Measurements from ENCODE around the gene ZBTB17. TPM values are rescaled to one million over a fixed set of nuclear protein-coding genes. Genes with fewer than 3 reads are reported as not detected.

The ZBTB17 gene
- total RNA-seq, 1 donor from 2014 or later: 48.6 TPM

- Mint-ChIP-seq H3K36me3 (peaks cover 66% of the 10 kb centered on the region), H3K27ac (no peak overlapping the region), H3K27me3 (ENCODE audit: low read depth) (no peaks in the 10 kb centered on the region), H3K9me3 (no peaks in the 10 kb centered on the region), H3K4me1 (peaks cover 3% of the 10 kb centered on the region), H3K4me3 (no peak overlapping the region)
- DNase-seq (ENCODE audit: low spot score in 2 of 2, unreplicated experiment in 2 of 2): no peak
- TF ChIP-seq CTCF (IDR thresholded peaks at IDR 0.05; ENCODE audit: unreplicated experiment): no peak
Measured at GRCh38 chr1:15936025-15936424, 39.9 kb downstream of the ZBTB17 start.

DNA sequence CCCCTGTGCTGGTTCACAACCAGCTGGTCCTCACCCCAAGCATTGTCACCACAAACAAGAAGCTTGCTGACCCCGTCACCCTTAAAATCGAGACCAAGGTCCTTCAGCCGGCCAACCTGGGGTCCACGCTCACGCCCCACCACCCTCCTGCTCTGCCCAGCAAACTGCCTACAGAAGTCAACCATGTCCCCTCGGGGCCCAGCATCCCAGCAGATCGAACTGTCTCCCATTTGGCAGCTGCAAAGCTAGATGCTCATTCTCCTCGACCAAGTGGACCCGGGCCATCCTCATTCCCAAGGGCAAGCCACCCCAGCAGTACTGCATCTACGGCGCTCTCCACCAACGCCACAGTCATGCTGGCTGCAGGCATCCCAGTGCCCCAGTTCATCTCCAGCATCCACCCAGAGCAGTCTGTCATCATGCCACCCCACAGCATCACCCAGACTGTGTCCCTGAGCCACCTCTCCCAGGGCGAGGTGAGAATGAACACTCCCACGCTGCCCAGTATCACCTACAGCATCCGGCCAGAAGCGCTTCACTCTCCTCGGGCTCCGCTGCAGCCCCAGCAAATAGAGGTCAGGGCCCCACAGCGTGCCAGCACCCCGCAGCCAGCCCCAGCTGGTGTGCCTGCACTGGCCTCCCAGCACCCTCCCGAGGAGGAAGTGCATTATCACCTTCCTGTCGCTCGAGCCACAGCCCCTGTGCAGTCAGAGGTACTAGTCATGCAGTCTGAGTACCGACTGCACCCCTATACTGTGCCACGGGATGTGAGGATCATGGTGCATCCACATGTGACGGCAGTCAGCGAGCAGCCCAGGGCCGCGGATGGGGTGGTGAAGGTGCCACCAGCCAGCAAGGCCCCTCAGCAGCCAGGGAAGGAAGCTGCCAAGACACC is 40.6 kb downstream of the ZBTB17 start:
- Mint-ChIP-seq H3K4me3 (no peak overlapping the region), H3K9me3 (no peaks in the 10 kb centered on the region), H3K36me3 (peaks cover 69% of the 10 kb centered on the region), H3K27me3 (ENCODE audit: low read depth) (no peaks in the 10 kb centered on the region), H3K4me1 (peaks cover 3% of the 10 kb centered on the region), H3K27ac (no peak overlapping the region)
- TF ChIP-seq CTCF (IDR thresholded peaks at IDR 0.05; ENCODE audit: unreplicated experiment): no peak
- DNase-seq (ENCODE audit: low spot score in 2 of 2, unreplicated experiment in 2 of 2): no peak

- H3K4me1 Mint-ChIP-seq: peaks cover 3% of the 10 kb centered on the region
- H3K27me3 Mint-ChIP-seq (ENCODE audit: low read depth): no peaks in the 10 kb centered on the region
- H3K9me3 Mint-ChIP-seq: no peaks in the 10 kb centered on the region
- TF ChIP-seq CTCF (IDR thresholded peaks at IDR 0.05; ENCODE audit: unreplicated experiment): no peak
- no peak overlapping the region for H3K4me3 Mint-ChIP-seq
- DNase-seq (ENCODE audit: low spot score in 2 of 2, unreplicated experiment in 2 of 2): no peak
- peaks cover 72% of the 10 kb centered on the region for H3K36me3 Mint-ChIP-seq
- no peak overlapping the region for H3K27ac Mint-ChIP-seq
Measured at GRCh38 chr1:15934211-15935055, 41.5 kb downstream of the ZBTB17 start.

DNA sequence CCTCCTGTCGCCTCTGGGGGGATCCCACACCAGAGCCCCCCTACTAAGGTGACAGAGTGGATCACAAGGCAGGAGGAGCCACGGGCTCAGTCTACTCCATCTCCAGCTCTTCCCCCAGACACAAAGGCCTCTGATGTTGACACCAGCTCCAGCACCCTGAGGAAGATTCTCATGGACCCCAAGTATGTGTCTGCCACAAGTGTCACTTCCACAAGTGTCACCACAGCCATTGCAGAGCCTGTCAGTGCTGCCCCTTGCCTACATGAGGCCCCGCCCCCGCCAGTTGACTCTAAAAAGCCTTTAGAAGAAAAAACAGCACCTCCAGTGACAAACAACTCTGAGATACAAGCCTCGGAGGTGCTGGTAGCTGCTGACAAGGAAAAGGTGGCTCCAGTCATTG is 42.2 kb downstream of the ZBTB17 start:
- Mint-ChIP-seq H3K4me3 (no peak overlapping the region), H3K4me1 (no peaks in the 10 kb centered on the region), H3K9me3 (no peaks in the 10 kb centered on the region), H3K27ac (no peak overlapping the region), H3K36me3 (peaks cover 75% of the 10 kb centered on the region), H3K27me3 (ENCODE audit: low read depth) (no peaks in the 10 kb centered on the region)
- DNase-seq (ENCODE audit: low spot score in 2 of 2, unreplicated experiment in 2 of 2): no peak
- TF ChIP-seq CTCF (IDR thresholded peaks at IDR 0.05; ENCODE audit: unreplicated experiment): no peak

DNA sequence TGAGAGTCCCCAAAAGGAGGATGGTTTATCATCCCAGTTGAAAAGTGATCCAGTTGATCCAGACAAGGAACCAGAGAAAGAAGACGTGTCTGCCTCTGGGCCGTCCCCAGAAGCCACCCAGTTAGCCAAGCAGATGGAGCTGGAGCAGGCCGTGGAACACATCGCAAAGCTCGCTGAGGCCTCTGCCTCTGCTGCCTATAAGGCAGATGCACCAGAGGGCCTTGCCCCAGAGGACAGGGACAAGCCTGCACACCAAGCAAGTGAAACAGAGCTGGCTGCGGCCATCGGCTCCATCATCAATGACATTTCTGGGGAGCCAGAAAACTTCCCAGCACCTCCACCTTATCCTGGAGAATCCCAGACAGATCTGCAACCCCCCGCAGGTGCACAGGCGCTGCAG is 43.3 kb downstream of the ZBTB17 start:
- Mint-ChIP-seq H3K4me1 (no peaks in the 10 kb centered on the region), H3K27ac (no peak overlapping the region), H3K4me3 (no peak overlapping the region), H3K27me3 (ENCODE audit: low read depth) (no peaks in the 10 kb centered on the region), H3K36me3 (peaks cover 83% of the 10 kb centered on the region), H3K9me3 (no peaks in the 10 kb centered on the region)
- DNase-seq (ENCODE audit: low spot score in 2 of 2, unreplicated experiment in 2 of 2): no peak
- TF ChIP-seq CTCF (IDR thresholded peaks at IDR 0.05; ENCODE audit: unreplicated experiment): no peak
